ENCODE results near the gene ARMC9.
"Not testable (repeated sequence)": the region's sequence is repeated elsewhere in the genome, so short reads cannot be mapped to it uniquely, and the experiment has no call there.

The ARMC9 gene

DNA sequence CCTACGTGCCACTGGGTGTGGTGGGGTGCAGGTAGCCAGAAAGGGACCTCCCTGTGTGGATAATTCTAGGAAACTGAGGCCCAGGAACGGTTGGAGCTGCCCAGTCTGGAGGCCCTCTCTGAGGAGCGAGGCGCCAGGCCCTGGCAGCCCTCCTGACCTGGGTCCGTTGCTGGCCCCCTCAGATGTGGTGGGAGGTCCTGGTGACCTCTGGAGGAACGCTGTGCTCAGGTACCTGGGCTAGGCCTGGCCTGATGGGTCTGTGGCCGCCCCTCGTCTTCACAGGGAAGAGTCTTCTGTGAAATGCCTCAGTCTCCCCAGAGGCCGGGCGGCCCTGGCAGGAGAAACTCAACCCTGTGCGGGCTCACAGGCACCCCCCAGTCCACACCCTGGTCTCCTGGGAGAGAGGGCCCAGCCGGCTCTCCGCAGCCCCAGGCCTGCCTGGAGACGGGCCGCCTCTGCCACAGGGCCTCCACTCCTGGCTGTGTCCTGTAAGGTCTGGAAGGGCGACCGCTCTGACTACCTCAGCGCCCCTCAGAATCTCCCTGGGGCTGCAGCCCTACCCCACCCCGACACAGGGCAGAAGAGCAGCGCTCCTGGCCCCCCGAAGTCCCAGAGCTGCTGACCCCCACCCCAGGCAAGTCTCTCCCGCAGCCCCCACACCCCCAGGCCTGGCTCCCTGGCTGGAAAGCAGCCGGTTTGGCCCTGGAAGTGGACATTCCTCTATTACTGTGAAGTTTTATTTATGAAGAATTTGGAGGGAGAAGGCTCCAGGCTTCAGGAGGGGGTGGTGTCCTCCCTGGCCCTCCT lies 200.8 kb downstream of the ARMC9 start:
- DNase-seq (ENCODE audit: low read depth) = no peak

DNA sequence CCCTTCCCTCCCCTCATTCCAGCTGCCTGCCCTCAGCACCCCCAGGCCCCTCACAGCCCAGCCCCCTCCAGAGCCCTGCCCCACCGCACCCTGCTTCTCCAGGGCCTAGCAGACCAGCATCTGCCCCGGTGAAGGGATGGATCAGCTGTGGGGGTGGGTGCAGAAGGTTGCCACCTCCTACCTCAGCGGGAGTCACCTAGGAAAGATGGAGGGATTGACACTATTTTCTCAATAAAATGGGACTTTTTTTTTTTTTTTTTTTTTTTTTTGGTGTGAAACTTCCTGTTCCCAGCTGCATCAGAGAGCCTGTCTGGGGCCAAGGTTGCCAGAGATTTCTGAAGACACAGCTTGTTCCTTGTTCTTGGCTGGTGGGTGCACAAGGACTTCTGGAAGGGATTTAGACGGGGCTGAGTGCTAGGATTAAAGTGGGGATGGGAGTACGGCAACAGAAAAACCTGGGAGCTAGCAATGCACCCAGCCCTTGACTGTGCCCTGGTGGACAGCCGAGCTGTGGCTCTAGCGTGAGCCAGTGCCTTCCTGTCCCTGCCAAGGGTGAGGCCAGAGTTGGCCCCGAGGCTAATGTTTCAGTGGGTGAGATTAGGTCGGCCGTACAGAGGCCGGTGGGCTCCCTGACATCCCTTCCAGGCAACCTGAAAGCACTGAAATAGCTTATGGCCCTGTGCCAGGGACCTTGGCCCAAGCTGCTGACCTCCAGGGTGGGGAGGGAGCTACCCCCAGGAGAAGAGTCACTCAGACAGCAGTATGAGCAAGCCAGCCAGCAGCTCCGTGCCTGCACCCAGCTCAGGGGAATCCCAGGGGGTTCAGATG lies 201.6 kb downstream of the ARMC9 start:
- no peak for DNase-seq (ENCODE audit: low read depth)

DNA sequence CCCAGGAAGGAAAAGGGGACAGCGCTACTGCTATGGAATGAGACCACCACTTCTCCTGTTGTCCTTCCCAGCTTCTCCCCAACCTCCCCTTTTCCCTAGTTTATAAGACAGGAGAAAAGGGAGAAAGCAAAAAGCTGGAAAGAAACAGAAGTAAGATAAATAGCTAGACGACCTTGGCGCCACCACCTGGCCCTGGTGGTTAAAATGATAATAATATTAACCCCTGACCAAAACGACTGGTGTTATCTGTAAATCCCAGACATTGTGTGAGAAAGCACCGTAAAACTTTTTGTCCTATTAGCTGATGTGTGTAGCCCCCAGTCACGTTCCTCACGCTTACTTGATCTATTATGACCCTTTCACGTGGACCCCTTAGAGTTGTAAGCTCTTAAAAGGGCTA lies 202.2 kb downstream of the ARMC9 start:
- not testable (repeated sequence) for DNase-seq (ENCODE audit: low read depth)

DNA sequence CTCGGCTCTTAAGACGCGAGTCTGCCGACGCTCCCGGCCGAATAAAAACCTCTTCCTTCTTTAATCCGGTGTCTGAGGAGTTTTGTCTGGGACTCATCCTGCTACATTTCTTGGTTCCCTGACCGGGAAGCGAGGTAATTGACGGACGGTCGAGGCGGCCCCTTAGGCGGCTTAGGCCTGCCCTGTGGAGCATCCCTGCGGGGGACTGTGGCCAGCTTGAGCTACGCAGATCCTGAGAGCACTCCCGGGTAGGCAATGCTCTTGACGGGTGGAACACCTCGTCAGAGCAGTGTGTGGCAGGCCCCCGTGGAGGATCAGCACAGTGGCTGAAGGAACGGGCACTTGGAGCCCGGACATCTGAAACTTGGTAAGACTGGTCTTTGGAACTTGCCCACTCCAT lies 202.7 kb downstream of the ARMC9 start:
- not testable (repeated sequence) for DNase-seq (ENCODE audit: low read depth)

DNA sequence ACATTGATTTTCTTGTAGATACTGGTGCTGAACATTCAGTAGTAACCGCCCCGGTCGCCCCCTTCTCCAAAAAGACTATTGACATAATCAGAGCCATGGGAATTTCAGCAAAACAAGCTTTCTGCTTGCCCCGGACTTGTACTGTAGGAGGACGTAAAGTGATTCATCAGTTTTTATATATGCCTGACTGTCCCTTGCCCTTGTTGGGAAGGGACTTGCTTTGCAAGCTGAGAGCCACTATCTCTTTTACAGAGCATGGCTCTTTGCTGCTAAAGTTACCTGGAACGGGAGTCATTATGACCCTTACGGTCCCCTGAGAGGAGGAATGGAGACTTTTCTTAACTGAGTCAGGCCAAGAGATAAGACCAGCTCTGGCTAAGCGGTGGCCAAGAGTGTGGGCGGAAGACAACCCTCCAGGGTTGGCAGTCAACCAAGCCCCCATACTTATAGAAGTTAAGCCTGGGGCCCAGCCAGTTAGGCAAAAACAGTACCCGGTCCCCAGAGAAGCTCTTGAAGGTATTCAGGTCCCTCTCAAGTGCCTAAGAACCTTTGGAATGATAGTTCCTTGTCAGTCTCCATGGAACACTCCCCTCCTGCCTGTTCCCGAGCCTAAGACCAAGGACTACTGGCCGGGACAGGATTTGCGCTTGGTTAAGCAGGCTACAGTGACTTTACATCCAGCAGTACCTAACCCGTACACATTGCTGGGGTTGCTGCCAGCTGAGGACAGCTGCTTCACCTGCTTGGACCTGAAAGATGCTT lies 205.2 kb downstream of the ARMC9 start:
- DNase-seq (ENCODE audit: low read depth) = not testable (repeated sequence)

DNA sequence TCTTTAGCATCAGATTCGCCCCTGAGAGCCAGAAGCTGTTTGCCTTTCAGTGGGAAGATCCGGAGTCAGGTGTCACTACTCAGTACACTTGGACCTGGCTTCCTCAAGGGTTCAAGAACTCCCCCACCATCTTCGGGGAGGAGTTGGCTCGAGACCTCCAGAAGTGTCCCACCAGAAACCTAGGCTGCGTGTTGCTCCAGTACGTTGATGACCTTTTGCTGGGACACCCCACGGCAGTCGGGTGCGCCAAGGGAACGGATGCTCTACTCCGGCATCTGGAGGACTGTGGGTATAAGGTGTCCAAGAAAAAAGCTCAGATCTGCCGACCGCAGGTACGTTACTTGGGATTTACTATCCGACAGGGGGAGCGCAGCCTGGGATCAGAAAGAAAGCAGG lies 205.8 kb downstream of the ARMC9 start:
- DNase-seq (ENCODE audit: low read depth) = not testable (repeated sequence)

DNA sequence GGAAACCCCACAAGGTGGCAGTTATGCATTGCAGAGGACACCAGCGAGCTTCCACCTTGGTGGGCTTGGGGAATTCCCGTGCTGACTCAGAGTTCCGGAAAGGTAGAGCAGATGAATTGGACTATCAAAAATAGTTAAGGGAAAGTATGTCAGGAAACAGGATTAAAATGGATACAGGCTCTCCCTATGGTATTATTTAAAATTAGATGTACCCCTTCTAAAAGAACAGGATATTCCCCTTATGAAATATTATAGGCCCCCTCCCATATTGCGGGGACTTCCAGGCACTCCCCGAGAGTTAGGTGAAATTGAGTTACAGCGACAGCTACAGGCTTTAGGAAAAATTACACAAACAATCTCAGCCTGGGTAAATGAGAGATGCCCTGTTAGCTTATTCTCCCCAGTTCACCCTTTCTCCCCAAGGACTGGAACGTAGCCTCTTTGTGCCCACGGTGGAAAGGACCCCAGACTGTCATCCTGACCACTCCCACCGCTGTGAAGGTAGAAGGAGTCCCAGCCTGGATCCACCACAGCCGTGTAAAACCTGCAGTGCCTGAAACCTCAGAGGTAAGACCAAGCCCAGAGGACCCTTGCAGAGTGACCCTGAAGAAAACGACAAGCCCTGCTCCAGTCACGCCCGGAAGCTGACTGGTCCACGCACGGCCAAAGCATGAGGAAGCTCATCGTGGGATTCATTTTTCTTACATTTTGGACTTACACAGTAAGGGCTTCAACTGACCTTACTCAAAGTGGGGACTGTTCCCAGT lies 207.4 kb downstream of the ARMC9 start:
- peak; percentile 40 for DNase-seq (ENCODE audit: low read depth)

DNA sequence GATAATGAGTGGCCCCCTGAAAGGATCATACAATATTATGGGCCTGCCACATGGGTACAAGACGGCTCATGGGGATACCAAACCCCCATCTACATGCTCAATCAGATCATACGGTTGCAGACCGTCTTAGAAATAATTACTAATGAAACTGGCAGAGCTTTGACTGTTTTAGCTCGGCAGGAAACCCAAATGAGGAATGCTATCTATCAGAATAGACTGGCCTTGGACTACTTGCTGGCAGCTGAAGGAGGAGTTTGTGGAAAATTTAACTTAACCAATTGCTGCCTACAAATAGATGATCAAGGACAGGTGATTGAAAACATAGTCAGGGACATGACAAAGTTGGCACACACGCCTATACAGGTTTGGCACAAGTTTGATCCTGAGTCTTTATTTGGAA lies 209.3 kb downstream of the ARMC9 start:
- not testable (repeated sequence) for DNase-seq (ENCODE audit: low read depth)

DNA sequence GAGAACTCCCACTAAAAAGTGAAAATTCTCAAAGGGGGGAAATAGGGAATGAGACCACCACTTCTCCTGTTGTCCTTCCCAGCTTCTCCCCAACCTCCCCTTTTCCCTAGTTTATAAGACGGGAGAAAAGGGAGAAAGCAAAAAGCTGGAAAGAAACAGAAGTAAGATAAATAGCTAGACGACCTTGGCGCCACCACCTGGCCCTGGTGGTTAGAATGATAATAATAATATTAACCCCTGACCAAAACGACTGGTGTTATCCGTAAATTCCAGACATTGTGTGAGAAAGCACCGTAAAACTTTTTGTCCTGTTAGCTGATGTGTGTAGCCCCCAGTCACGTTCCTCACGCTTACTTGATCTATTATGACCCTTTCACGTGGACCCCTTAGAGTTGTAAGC lies 209.9 kb downstream of the ARMC9 start:
- DNase-seq (ENCODE audit: low read depth) = not testable (repeated sequence)

DNA sequence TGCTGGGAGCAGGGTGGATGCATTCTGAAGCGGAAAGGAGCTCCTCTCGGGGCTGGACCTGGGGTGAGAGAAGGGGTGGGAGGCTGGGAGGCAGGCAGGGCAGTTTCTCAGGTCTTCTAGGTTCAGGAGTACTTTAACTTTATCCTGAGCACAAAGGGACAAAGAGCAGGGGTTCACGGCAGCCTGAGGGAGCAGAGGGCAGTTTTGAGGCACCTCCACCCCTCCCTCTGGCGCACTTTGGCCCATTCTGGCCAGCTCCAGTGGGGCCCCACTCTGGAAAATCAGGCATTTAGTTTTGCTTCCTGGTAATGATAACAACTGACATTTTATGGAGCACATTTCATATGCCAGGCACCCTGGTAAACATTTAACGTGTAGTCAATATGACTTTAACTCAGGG lies 211.3 kb downstream of the ARMC9 start:
- DNase-seq (ENCODE audit: low read depth) = no peak

DNA sequence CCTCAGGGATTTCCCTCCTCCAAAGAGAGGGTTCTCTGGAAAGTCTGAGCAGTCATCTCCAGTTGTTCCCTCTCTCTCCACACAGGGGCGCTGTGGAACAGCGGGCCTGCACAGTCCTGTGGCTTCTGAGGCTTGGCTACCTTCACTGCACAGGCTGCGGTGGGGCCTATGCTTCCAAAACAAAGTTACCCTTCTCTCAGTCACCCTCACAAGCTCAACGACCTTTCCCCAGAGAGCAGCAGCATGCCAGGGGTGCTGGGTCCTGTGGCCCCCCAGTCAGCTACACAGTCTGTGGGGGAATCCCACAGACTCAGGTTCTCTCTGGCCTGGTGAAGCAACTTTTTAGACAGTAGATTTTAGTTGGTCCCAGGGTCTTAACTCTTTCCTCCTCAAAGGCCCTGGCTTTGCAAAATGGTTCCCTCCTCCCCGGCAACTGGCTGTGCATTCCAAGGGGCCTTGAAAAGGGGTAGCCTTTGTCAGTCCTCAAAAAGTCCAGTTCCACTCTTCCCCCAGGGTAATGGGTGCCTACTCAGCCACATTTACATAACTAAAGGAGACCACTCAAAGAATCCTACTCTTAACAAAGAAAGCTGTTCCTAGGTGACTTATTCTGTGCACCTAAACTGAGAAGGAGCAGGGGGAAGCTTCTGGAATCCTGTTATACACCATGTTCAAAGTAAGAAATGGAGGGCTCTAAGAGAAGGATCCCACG lies 212.0 kb downstream of the ARMC9 start:
- no peak for DNase-seq (ENCODE audit: low read depth)

DNA sequence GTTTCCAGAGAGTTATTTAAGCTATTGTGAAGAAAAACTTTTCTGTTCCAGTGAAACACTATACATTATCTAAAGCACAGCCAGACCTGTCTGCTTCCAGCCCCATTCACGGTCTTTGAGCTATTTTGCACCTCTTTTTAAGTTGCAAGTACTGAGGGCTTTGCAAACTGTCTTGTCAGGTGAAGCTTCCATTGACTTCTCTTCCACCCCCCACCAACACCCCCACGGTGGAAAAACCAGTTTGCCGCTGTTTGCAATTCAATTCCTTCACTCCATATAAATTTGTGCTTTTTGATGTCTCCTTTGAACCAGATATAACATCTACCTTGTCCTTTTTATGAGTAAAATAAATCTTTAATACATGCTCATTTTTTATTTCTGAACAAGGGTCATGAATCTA lies 212.8 kb downstream of the ARMC9 start:
- no peak for DNase-seq (ENCODE audit: low read depth)

DNA sequence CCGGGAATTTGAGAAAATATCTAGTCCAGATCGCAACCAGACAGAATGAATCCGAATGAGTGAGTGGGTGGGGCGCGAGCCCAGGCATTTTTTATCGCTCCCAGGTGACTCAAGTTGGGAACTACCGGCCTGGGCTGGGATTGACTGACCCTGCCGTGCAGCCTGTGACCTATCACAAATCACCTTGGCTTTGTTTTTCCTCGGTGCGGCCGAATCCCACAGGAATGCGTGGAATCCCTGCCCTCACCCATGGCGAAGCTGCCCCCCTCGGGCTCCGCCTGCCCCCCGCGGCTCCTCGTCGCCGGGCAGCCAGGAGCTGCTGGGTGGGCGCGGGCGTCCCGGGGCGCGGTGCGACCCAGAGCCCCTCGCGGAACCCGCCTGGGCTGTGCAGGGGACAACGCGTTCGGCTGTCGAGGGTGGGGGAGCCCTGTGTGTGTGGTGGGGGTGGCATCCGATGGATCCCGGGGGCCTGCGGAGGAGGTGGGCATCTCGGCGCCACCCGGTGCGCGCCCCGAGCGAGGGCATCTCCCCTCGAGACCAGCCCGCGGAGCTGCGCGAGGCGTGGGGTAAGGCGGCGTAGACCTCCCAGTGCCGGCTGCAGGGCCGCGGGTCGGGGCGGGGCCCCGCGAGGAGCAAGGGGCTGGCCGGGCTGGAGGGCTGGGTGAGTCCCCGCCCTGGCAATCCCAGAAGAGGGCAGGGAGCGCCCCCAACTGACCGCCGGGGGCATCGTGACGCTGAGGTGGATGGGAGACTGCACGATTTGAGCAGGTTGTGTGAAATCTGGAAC lies 213.6 kb downstream of the ARMC9 start:
- peak; percentile 48 for DNase-seq (ENCODE audit: low read depth)

DNA sequence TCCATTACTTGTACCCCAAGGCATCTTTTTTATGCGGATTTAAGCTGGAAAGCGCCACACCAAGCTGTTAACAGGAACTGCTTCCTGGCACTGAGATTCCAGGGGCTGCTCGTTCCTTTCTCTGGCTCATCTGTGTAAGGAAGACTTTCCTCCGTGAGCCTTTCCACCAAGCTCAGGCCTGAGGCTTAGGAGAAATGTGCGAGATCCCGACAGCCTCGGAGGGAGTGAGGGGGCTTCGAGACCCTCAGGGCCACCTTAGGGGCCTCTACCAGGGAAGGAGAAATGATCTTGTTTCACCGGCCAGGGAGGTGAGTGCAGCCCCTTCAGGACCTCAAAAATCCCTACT lies 214.2 kb downstream of the ARMC9 start:
- DNase-seq (ENCODE audit: low read depth) = no peak

DNA sequence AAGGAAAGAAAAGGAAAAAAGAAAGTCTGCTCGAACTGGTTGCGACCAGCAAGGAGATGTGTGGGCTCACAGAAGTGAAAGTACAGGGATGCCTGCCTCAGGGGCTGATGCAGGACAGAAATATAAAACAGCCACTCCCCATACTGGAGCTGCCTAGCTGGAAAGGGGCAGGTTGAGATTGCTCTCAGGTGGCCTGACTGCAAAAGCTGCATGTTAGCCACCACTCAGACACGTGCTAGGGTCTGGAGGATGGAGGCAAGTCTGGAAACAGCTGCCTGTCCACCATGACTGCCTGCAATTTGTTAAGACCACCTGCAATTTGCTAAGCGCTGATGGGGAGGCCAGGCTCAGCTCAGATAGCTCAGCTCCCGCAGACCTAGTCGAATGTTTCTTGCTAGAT lies 215.0 kb downstream of the ARMC9 start:
- DNase-seq (ENCODE audit: low read depth) = no peak

DNA sequence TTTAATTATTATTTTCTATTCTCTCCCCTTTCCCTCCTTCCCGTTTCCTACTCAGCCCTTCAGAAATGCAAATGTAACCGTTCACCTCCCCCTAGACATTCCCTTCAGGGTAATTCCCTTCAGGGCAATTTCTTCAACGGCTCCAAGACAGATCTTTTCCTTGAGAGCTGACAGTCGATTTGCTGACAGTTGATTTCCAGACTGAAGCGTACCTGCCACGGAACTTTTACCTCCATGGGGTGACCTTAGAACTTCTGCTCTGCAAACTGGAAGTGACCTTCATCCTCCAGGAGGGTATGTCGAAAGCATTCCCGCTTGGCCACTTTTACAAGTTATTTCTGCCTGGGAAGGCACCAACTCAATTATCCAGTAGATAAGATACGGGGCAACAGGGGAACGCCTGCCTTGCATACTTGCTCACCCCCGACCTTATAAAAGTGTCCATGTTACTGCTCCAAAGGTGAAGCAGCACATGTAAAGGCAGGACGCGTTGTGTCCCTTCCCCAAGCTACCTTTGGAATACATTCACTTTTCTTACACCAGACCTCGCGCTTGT lies 215.6 kb downstream of the ARMC9 start:
- DNase-seq (ENCODE audit: low read depth) = no peak

DNA sequence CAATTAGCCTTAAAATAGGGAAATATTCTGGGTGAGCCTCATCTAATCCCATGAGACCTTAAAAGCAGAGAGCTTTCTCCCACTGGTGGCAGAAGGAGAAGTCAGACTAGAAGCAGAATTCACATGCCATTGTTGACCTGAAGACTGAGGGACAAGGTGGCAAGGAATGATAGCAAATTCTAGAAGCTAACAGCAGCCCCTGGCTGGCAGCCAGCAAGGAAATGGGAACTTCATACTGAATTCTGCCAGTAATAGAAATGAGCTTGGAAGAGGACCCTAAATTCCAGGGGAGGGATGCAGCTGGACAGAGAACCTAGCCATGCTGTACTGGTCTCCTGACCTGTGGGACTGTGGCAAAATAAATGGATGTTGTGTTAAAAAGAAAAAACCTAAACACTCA lies 216.6 kb downstream of the ARMC9 start:
- no peak for DNase-seq (ENCODE audit: low read depth)

DNA sequence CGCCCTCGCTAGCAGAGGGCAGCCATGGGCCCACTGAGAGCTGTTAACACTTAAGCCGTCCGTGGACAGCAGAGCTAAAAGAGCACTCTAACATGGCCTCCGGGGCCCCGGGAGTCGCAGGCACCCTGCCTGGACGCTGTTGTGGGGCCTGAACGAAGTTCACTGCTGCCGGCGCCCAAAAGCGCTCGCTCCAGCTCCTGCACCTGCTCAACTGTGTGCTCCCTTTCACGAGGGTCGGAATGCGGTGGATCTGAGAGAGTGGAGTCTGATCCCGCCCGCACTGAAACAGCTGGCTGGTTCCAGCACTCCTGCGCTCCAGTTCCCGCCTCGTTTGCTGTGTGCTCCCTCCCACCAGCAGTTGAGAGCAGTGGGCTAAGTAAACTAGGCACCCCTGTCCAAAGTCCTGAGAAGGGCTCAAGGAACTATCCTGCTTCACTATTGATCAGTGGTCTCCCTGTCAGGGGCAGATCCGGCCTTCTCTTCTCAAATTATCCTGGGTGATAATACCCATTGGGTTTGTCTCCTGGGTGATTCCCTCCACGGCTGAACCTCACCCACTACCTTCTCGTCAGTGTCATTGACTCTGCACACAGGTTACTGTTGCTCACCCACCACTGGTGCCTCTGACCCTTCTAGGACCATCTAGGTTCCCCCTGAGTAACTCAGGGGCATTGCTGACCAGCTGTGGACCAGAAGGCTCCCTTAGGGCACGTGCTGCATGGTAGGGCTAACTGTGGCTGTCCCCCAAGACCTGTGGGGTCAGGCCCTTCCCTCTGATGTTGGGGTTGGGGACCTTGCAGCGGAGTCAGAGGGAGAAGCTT lies 220.6 kb downstream of the ARMC9 start:
- DNase-seq (ENCODE audit: low read depth) = no peak

DNA sequence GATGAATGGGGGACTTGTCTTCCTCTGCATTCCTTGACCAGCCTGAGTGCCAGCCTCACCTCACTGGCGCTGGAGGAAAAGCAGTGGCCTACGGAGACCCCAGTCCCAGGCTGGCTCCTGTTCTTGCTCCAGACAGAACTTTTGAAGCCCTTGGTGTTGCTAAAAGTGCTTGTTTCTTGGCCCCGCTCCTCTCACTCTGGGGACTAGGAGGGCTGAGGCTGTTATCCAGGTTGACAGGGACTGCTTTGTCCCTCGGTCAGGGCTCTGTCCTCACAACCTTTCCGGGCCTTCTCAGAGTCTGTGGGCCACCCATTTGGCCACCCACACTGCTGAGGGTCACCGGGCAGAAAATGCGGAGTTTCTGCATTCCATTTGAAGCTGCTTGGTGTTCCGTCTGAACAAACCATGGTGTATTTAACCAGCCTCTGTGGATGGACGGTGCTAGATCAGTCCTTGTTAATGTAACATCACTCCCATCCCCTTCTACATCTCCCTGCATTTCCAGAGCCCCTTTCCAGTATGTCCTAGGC lies 222.7 kb downstream of the ARMC9 start:
- no peak for DNase-seq (ENCODE audit: low read depth)
